ENCODE data around the gene MAP7D3. TPM values are rescaled to one million over a fixed set of nuclear protein-coding genes. Genes with fewer than 3 reads are reported as not detected.

Gene MAP7D3
- polyA plus RNA-seq, 3 donors: 1.8 to 3.4 (median 2.9) TPM

- H3K36me3 ChIP-seq (replicated peaks in 1 of 2; ENCODE audit: control insufficient read depth in 1 of 2, insufficient read depth in 2 of 2, low read length in 2 of 2): no peaks in the 10 kb centered on the region
- Mint-ChIP-seq H3K9me3 (peaks cover 0 to 3% (median 0%) of the 10 kb centered on the region in 7 donors), H3K27me3 (ENCODE audit: low read depth in 3 of 3) (peaks cover 0 to 10% (median 1%) of the 10 kb centered on the region in 3 donors), H3K36me3 (no peaks in the 10 kb centered on the region), H3K27ac (no peak overlapping the region), H3K4me1 (peaks cover 6% of the 10 kb centered on the region), H3K4me3 (no peak overlapping the region)
- H3K27me3 ChIP-seq (ENCODE audit: control insufficient read depth in 2 of 2, insufficient read depth in 2 of 2, low read length in 2 of 2): no peaks in the 10 kb centered on the region
- no peaks in the 10 kb centered on the region for H3K79me2 ChIP-seq (ENCODE audit: insufficient read depth, low read length)
- no peak overlapping the region for H3K27ac ChIP-seq (ENCODE audit: low read depth in 1 of 2, low read length in 2 of 2)
- H3K9me3 ChIP-seq (replicated peaks in 1 of 2; ENCODE audit: control insufficient read depth in 1 of 2, insufficient read depth in 1 of 2, low read length in 2 of 2): no peaks in the 10 kb centered on the region
- intact Hi-C loops (cut with micrococcal nuclease): no loop called here
- no peak for TF ChIP-seq CTCF (IDR thresholded peaks at IDR 0.05)
- no peak for DNase-seq
- H4K20me1 ChIP-seq (ENCODE audit: insufficient read depth, low read length): no peaks in the 10 kb centered on the region
- H3K4me3 ChIP-seq (replicated peaks in 1 of 3; ENCODE audit: low read depth in 2 of 3, low read length in 3 of 3): no peak overlapping the region
- no peak overlapping the region for H3K9ac ChIP-seq (ENCODE audit: insufficient read depth, low read length, poor library complexity, severe bottlenecking)
- no CpG with 5 or more reads among the region's 5 CpGs for WGBS (ENCODE audit: insufficient coverage)
- no peaks in the 10 kb centered on the region for H3K4me1 ChIP-seq (ENCODE audit: control insufficient read depth in 1 of 2, insufficient read depth in 2 of 2, low read length in 2 of 2)
- no peak overlapping the region for H3K4me2 ChIP-seq (replicated peaks; ENCODE audit: extremely low read depth, low read length, poor library complexity, severe bottlenecking)
- no peak overlapping the region for H2AFZ ChIP-seq (ENCODE audit: insufficient read depth, low read depth, low read length, poor library complexity, severe bottlenecking)
Measured at GRCh38 chrX:136262243-136262642, 11.0 kb upstream of the MAP7D3 start.

- H3K27me3 Mint-ChIP-seq (ENCODE audit: low read depth in 3 of 3): peaks cover 0 to 11% (median 1%) of the 10 kb centered on the region in 3 donors
Measured at GRCh38 chrX:136261321-136261720, 10.1 kb upstream of the MAP7D3 start.

More at GRCh38 chrX:136261321-136261720, 10.1 kb upstream of the MAP7D3 start:
- H3K9me3 Mint-ChIP-seq: peaks cover 0 to 3% (median 0%) of the 10 kb centered on the region in 7 donors
- no peak for TF ChIP-seq CTCF (IDR thresholded peaks at IDR 0.05)
- H3K4me2 ChIP-seq (replicated peaks; ENCODE audit: extremely low read depth, low read length, poor library complexity, severe bottlenecking): no peak overlapping the region
- no peaks in the 10 kb centered on the region for H3K4me1 ChIP-seq (ENCODE audit: control insufficient read depth in 1 of 2, insufficient read depth in 2 of 2, low read length in 2 of 2)
- H3K4me3 Mint-ChIP-seq: no peak overlapping the region
- no peak for DNase-seq
- peaks cover 6% of the 10 kb centered on the region for H3K4me1 Mint-ChIP-seq
- H2AFZ ChIP-seq (ENCODE audit: insufficient read depth, low read depth, low read length, poor library complexity, severe bottlenecking): no peak overlapping the region
- no peaks in the 10 kb centered on the region for H3K36me3 Mint-ChIP-seq
- no peaks in the 10 kb centered on the region for H3K27me3 ChIP-seq (ENCODE audit: control insufficient read depth in 2 of 2, insufficient read depth in 2 of 2, low read length in 2 of 2)
- WGBS (ENCODE audit: insufficient coverage): no CpG with 5 or more reads among the region's 7 CpGs
- H4K20me1 ChIP-seq (ENCODE audit: insufficient read depth, low read length): no peaks in the 10 kb centered on the region
- H3K79me2 ChIP-seq (ENCODE audit: insufficient read depth, low read length): no peaks in the 10 kb centered on the region
- H3K9me3 ChIP-seq (replicated peaks in 1 of 2; ENCODE audit: control insufficient read depth in 1 of 2, insufficient read depth in 1 of 2, low read length in 2 of 2): no peaks in the 10 kb centered on the region
- intact Hi-C loops (cut with micrococcal nuclease): no loop called here
- H3K36me3 ChIP-seq (replicated peaks in 1 of 2; ENCODE audit: control insufficient read depth in 1 of 2, insufficient read depth in 2 of 2, low read length in 2 of 2): no peaks in the 10 kb centered on the region
- no peak overlapping the region for H3K27ac Mint-ChIP-seq
- no peak overlapping the region for H3K9ac ChIP-seq (ENCODE audit: insufficient read depth, low read length, poor library complexity, severe bottlenecking)
- H3K27ac ChIP-seq (ENCODE audit: low read depth in 1 of 2, low read length in 2 of 2): no peak overlapping the region
- no peak overlapping the region for H3K4me3 ChIP-seq (replicated peaks in 1 of 3; ENCODE audit: low read depth in 2 of 3, low read length in 3 of 3)
